Activated T-cell treated with anti-CD3 and anti-CD28 coated beads, Interleukin-2, amount 50 U/mL, for 72 hours (primary cell): Measurements from ENCODE around the gene GBGT1. TPM values are rescaled to one million over a fixed set of nuclear protein-coding genes. Genes with fewer than 3 reads are reported as not detected.

Experiments
- ATAC-seq, 2 donors: fragments of 150-1000 bp; cut with Tn5 transposase; replicated peaks in 1 of 2; 2 replicates each; pipeline ENCODE4 v1.10.0; 2021; ENCODE audit warnings: moderate library complexity in 2 of 2, mild to moderate bottlenecking in 1 of 2
- DNase-seq, 2 donors: peaks; one replicate each; pipeline ENCODE4 v3.0.0; 2021 to 2022; ENCODE audit warnings: mixed read lengths in 1 of 2
- H3K27ac Mint-ChIP-seq: one replicate; pipeline ENCODE4 v1.8.0; 2022; ENCODE audit warnings: mild to moderate bottlenecking, moderate library complexity, mixed read lengths
- H3K27me3 Mint-ChIP-seq: one replicate; pipeline ENCODE4 v1.8.0; 2022; ENCODE audit warnings: low read depth, mixed read lengths
- H3K36me3 Mint-ChIP-seq, 2 donors: one replicate each; pipeline ENCODE4 v1.8.0; 2022; ENCODE audit warnings: mixed read lengths in 2 of 2, mild to moderate bottlenecking in 1 of 2; ENCODE audit not compliant: insufficient read depth in 2 of 2
- H3K4me1 Mint-ChIP-seq: one replicate; pipeline ENCODE4 v1.8.0; 2022; ENCODE audit warnings: low read depth, mixed read lengths
- H3K4me3 Mint-ChIP-seq, 2 donors: one replicate each; pipeline ENCODE4 v1.8.0; 2022; ENCODE audit warnings: mild to moderate bottlenecking in 2 of 2, mixed read lengths in 2 of 2, moderate library complexity in 2 of 2
- H3K9me3 Mint-ChIP-seq, 2 donors: one replicate each; pipeline ENCODE4 v1.8.0; 2022; ENCODE audit warnings: mixed read lengths in 2 of 2
- total RNA-seq, 2 donors: library from RNA; stranded (reverse); gene quantifications; one replicate each; pipeline ENCODE4 v1.2.3, GENCODE V29; 2022

GBGT1 gene
- total RNA-seq, 2 donors from 2014 or later, result 0.86 to 2.0 TPM

DNA sequence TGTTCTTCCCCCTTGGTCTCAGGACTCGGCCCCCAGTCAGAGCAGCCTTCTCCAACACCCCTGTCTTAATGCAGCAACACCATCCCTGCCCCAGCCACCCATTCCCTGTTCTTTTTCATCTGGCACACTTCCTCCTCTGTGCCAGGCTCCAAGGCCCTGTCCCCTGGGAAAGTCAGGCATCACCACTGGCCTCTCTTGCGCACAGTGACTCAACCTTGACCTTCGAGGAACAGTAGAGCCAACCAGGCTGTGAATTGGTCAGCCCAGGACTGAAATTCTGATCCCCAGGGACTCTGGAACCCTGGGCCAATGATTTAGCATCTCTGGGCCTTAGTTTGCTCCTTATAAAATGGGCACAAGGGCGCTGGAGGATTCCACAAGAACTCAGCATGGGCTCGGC is 32.2 kb downstream of the GBGT1 start:
- H3K9me3 Mint-ChIP-seq, result no peaks in the 10 kb centered on the region
- H3K36me3 Mint-ChIP-seq, result peaks cover 0 to 3% of the 10 kb centered on the region in 2 donors
- no peaks in the 10 kb centered on the region for H3K27me3 Mint-ChIP-seq
- H3K4me3 Mint-ChIP-seq, result peak overlapping the region; percentile 84 to 85
- peak overlapping the region; percentile 96 for H3K27ac Mint-ChIP-seq
- H3K4me1 Mint-ChIP-seq, result peaks cover 82% of the 10 kb centered on the region
- no peak for DNase-seq
- no peak for ATAC-seq

DNA sequence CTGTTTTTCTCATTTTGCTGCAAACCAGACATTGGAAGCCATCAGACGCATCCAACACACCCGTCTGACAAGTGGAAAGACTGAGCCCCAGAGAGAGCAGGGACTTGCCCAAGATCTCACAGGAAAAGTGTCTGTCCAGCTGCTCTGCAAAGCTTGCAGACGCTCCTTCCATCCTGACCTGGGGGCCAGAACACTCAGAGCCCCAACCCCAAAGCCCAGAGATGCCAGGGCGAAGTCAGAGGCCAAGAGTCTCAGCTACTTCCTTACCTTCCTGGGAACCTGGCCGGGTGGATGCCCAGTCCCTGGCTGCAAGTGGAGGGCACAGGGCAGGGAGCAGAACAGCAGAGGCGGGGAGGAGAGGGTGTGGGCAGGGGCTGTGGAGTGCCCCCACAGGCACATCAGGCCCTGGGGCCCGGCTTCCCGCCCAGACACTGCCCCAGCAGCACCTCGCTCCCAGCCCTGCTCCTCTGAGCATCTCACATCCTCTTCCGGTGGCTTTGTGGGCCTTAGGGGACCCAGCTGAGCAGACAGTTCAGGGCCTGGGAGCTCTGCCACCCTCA is 32.9 kb downstream of the GBGT1 start:
- Mint-ChIP-seq H3K36me3 (no peaks in the 10 kb centered on the region), H3K27me3 (no peaks in the 10 kb centered on the region), H3K4me1 (peaks cover 78% of the 10 kb centered on the region), H3K9me3 (no peaks in the 10 kb centered on the region), H3K27ac (peak overlapping the region; percentile 69), H3K4me3 (peak overlapping the region; percentile 84 to 88)
- DNase-seq, result peak; percentile 63 to 74
- peak in 1 of 2 donors; percentile 27 for ATAC-seq

DNA sequence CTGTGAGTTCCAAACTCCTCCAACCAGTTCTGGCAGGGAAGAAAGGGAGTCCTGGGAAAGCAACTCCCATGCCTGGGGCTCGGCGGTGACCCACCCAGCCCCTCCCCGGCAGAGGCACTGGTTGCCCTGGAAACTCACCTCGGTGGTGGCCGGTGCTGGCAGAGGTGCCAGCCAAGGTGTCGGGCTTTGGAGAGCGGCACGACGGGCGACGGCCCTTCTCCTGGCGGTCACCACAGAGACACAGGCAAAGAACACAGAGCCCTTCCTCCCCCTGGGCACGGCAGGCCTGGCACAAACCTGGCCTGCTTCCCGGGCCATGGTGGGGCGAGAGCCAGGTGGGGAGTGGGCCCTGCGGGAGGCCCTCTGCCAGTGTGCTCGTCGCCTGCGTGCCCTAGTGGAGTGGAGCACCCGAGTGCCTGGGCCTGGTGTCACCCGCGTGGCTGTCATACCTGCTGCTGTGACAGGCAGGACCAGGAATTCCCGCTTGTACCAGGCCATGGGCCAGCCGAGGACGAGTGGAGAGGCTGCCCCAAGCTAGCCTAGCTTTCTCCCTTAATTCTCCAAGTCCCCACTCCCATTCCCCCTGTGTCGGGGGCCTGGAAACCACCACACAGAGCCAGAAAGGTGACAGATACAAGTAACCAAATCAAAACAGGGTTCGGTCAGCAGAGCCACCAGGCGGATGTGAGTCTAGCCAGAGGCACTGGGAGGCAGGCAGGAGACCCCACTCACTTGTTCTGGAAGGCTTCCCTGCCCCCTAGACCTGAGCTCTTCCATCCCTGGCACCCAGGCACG is 34.5 kb downstream of the GBGT1 start:
- Mint-ChIP-seq H3K4me3 (peak overlapping the region; percentile 84 to 88), H3K4me1 (peaks cover 76% of the 10 kb centered on the region)
- no peak for ATAC-seq

DNA sequence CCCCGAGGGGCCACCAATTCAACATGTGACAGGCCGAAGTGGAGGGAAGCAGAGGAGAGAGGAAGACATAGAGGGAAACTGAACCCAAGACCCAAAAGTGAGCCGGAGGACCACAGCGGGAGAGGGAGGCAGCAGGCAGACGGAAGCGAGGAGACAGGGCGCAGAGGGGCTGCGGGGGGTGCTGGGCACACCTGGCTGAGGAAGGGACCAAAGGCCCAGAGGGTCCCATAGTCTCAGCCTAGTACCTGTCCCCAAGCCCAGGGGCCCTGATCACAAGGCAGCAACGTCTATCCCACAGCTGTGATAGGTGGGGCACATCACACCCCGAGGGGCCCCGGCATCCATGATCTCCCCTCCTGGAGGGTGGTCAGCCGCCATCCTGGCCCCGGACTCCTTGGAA is 35.6 kb downstream of the GBGT1 start:
- ATAC-seq (no peak), DNase-seq (no peak)
- peaks cover 71% of the 10 kb centered on the region for H3K4me1 Mint-ChIP-seq
- peaks cover 0 to 1% of the 10 kb centered on the region in 2 donors for H3K36me3 Mint-ChIP-seq
- H3K4me3 Mint-ChIP-seq, result peak overlapping the region; percentile 66 to 83
- H3K27ac Mint-ChIP-seq, result peak overlapping the region; percentile 76
- no peaks in the 10 kb centered on the region for H3K9me3 Mint-ChIP-seq
- no peaks in the 10 kb centered on the region for H3K27me3 Mint-ChIP-seq

More for the DNA sequence above, 34.5 kb downstream of the GBGT1 start:
- Mint-ChIP-seq H3K9me3 (no peaks in the 10 kb centered on the region), H3K27ac (peak overlapping the region; percentile 69), H3K36me3 (peaks cover 0 to 1% of the 10 kb centered on the region in 2 donors), H3K27me3 (no peaks in the 10 kb centered on the region)
- DNase-seq, result no peak

DNA sequence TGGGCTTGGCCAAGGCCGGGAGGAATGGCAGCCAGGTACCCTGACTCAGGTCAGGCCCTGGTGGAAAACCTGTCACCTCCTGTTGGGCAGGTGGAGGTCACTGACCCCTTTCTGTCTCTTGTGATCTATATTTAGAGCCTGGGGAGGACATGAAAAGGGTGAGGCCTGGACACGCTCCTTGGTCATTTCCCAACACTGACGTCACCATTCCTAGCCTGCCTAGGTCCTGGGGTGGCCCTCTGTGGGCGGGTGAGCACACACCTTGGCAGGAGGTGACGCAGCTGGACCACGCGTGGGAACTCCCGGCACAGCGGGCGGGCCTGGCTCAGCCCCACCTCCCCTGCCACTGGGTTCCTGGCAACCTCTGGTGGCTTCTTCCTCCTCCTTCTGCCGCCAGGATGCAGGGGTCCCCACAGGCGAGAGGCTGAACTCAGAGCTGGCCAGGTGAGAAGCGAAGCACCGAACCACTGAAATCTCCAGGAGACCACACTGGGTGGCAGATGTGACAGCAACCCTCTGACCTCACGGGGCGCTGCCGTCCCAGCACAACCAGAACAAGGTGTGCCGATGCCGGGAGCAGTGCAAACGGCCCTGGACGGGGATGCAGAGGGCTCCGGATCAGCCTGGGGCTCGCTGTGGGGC is 36.3 kb downstream of the GBGT1 start:
- DNase-seq (peak; percentile 41 to 72), ATAC-seq (peak; percentile 33 to 65)
- Mint-ChIP-seq H3K9me3 (no peaks in the 10 kb centered on the region), H3K27ac (peak overlapping the region; percentile 70), H3K27me3 (no peaks in the 10 kb centered on the region), H3K36me3 (peaks cover 0 to 1% of the 10 kb centered on the region in 2 donors), H3K4me1 (peaks cover 64% of the 10 kb centered on the region), H3K4me3 (peak overlapping the region; percentile 66 to 83)

DNA sequence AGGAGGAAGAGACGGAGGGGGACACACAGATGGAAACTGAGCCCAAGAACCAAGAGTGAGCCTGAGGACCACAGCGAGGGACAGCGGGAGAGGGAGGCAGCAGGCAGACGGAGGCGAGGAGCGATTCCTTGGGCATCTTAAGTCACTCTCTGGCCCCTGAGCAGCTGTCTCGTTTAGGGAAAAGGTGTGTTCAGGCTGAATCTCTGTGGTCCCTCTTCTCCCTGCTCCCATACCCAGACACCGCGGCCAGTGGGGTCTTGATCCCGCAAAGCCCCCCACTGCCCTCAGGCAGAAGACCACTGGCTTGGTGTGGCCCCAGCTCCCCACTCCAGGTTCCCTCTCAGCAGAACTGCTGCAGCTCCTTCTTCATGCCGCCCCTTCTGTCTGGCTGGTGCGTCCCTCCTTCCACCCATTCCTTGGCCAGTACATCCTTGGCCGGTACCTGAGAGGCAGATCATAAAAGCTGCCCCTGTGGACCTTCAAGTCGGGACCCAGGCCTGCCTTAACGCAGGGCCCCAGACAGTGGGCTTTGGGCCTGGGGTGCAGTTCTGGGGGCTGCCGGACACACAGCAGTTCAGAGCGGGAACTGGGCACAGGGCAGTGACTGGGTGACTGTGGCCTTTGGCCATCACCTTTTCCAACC is 36.9 kb downstream of the GBGT1 start:
- H3K4me3 Mint-ChIP-seq, result peak overlapping the region; percentile 41 to 83
- no peaks in the 10 kb centered on the region for H3K9me3 Mint-ChIP-seq
- peaks cover 0 to 1% of the 10 kb centered on the region in 2 donors for H3K36me3 Mint-ChIP-seq
- ATAC-seq (no peak), DNase-seq (no peak)
- H3K4me1 Mint-ChIP-seq, result peaks cover 60% of the 10 kb centered on the region
- H3K27me3 Mint-ChIP-seq, result no peaks in the 10 kb centered on the region
- H3K27ac Mint-ChIP-seq, result peak overlapping the region; percentile 81

DNA sequence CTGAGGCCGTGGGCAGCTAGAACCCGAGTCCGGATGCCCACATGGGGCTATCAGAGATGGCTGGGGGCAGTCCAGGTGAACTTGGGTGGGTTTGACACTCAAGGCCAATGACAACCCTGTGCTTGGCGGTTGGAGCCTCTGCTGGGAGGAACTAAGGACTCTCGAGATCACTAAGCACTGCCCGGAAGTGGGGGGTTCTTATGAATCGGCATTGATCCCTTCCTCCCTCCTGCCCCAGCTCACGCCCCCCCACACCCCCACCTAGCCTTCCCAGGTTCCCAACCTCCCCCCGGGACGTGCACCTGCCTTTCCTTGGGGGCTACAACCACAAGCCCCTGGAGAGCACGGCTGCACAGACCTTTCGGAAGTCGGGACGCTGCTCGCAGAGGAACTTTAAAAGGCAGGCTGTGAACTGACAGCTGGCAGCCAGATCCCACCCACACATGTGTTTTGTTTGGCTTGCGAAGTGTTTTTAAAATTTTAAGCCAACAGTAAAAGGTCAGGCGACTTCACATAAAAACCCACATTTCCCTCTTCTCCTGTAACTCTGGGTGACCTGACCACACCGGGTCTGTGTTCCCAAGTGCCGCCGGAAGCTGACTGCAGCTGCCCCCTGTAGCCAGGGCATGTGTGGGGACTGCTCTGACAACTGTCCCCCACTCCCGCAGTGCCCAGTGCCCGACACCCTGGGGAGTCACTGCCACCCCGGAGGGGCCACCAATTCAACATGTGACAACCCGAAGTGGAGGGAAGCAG is 37.6 kb downstream of the GBGT1 start:
- no peak for DNase-seq
- Mint-ChIP-seq H3K27me3 (no peaks in the 10 kb centered on the region), H3K4me1 (peaks cover 59% of the 10 kb centered on the region), H3K27ac (peak overlapping the region; percentile 81), H3K4me3 (peak overlapping the region; percentile 41 to 83), H3K9me3 (no peaks in the 10 kb centered on the region), H3K36me3 (peaks cover 0 to 1% of the 10 kb centered on the region in 2 donors)
- ATAC-seq, result peak in 1 of 2 donors; percentile 34

DNA sequence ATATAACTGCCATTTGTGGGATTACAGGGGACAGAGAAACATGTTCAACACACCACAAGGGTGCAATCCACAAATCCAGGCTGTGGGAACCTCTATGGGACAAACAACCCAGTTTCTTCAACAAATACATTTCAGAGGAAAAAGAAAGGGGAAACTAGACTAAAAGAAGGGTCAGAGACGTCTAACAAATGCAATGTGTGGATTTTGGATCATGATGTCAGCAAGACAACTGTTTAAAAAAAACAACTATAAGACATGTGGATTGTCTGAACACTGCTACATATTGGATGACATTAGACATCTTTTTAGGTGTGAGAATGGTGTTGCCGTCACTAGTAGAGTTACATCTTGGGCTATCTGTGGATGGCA is 38.8 kb downstream of the GBGT1 start:
- H3K36me3 Mint-ChIP-seq, result peaks cover 0 to 1% of the 10 kb centered on the region in 2 donors
- peaks cover 54% of the 10 kb centered on the region for H3K4me1 Mint-ChIP-seq
- peak overlapping the region; percentile 65 for H3K27ac Mint-ChIP-seq
- no peaks in the 10 kb centered on the region for H3K27me3 Mint-ChIP-seq
- DNase-seq (no peak), ATAC-seq (no peak)
- H3K4me3 Mint-ChIP-seq, result peak overlapping the region in 1 of 2 donors; percentile 39
- H3K9me3 Mint-ChIP-seq, result no peaks in the 10 kb centered on the region

DNA sequence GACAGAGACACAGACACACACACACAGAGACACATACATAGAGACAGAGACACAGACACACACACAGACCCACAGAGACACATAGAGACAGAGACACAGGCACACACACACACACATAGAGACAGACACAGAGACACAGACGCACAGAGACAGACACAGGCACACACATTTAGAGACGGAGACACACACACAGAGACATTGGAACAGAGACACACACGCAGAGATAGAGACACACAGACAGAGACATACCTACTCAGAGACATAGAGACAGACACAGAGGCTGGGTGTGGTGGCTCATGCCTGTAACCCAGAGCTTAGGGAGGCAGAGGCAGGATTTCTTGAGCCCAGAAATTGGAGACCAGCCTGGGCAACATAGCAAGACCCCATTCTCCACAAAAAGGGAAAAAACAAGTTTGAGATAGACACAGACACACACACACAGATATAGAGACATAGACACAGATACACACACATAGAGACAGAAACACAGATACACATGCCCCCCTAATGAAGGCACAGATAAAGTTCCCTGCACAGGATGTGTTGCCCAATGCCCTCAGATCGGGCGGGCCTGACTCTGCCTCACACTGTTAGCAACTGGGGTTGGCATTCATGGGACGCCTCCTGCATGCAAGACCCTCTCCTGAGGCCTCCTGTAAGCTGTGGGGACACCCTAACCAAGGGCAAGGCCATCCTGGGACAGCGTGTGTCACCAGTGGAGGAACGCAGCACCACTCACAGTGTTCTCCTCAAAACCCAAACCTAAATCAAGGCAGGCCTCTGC is 39.4 kb downstream of the GBGT1 start:
- ATAC-seq (no peak), DNase-seq (no peak)
- Mint-ChIP-seq H3K9me3 (no peaks in the 10 kb centered on the region), H3K27me3 (no peaks in the 10 kb centered on the region), H3K4me3 (peak overlapping the region in 1 of 2 donors; percentile 39), H3K36me3 (peaks cover 0 to 1% of the 10 kb centered on the region in 2 donors), H3K4me1 (peaks cover 48% of the 10 kb centered on the region), H3K27ac (peak overlapping the region; percentile 1)

DNA sequence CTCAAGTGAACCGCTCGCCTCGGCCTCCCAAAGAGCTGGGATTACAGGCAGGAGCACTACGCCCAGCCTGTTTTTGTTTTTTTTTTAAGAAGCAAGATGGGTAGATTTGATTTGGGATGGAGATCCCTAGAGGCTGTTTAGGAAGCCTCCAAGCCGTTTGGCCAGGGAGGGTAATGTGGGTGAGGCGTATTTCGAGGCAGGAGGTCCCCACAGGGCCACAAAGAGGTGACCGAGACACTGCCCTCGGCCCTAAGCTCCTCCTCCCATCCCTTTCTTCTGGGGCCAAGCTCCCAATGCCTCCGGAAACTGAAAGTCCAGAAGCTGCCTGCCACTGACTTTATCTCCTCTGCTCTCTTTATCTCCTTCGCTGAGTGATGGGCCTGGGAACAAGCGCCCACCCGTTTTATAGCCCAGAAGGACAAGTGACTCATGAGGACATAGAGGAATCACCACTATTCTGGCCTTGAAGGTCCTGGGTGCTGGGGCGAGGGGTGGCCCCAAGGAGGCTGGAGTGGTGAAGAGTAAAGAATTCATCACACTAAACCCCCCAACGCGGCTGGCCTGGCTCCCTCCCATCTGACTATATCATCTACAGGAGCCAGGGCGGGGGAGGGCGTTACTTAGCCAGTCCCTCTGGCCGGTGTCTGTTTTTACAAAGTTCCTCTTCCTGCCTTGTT is 40.6 kb downstream of the GBGT1 start:
- no peak for ATAC-seq
- H3K4me3 Mint-ChIP-seq, result no peak overlapping the region
- H3K27me3 Mint-ChIP-seq, result no peaks in the 10 kb centered on the region
- H3K27ac Mint-ChIP-seq, result no peak overlapping the region
- peaks cover 51% of the 10 kb centered on the region for H3K4me1 Mint-ChIP-seq
- DNase-seq, result no peak
- no peaks in the 10 kb centered on the region for H3K9me3 Mint-ChIP-seq
- H3K36me3 Mint-ChIP-seq, result peaks cover 0 to 1% of the 10 kb centered on the region in 2 donors

DNA sequence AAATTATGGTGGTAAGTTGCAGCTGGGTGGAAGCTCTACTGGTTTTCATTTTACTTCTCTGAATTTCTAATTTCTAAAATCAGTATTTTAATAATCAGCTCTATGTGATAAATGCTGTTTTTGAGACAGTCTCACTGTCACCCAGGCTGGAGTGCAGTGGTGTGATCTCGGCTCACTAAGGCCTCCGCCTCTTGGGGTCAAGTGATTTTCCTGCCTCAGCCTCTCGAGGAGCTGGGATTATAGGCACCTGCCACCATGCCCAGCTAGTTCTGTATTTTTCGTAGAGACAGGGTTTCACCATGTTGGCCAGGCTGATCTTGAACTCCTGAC is 41.1 kb downstream of the GBGT1 start:
- Mint-ChIP-seq H3K4me3 (no peak overlapping the region), H3K27ac (no peak overlapping the region), H3K4me1 (peaks cover 51% of the 10 kb centered on the region), H3K27me3 (no peaks in the 10 kb centered on the region), H3K36me3 (peaks cover 0 to 1% of the 10 kb centered on the region in 2 donors), H3K9me3 (no peaks in the 10 kb centered on the region)
- ATAC-seq (no peak), DNase-seq (no peak)
